HG03457 (cell line): ENCODE results near the gene GPR83.
"Not testable (repeated sequence)": the region's sequence is repeated elsewhere in the genome, so short reads cannot be mapped to it uniquely, and the experiment has no call there.

Source experiments
- ATAC-seq: cut with Tn5 transposase; IDR thresholded peaks from one replicate; pipeline ENCODE4 v1.9.1; 2021; ENCODE audit warnings: moderate number of reproducible peaks; ENCODE audit not compliant: unreplicated experiment

The GPR83 gene

DNA sequence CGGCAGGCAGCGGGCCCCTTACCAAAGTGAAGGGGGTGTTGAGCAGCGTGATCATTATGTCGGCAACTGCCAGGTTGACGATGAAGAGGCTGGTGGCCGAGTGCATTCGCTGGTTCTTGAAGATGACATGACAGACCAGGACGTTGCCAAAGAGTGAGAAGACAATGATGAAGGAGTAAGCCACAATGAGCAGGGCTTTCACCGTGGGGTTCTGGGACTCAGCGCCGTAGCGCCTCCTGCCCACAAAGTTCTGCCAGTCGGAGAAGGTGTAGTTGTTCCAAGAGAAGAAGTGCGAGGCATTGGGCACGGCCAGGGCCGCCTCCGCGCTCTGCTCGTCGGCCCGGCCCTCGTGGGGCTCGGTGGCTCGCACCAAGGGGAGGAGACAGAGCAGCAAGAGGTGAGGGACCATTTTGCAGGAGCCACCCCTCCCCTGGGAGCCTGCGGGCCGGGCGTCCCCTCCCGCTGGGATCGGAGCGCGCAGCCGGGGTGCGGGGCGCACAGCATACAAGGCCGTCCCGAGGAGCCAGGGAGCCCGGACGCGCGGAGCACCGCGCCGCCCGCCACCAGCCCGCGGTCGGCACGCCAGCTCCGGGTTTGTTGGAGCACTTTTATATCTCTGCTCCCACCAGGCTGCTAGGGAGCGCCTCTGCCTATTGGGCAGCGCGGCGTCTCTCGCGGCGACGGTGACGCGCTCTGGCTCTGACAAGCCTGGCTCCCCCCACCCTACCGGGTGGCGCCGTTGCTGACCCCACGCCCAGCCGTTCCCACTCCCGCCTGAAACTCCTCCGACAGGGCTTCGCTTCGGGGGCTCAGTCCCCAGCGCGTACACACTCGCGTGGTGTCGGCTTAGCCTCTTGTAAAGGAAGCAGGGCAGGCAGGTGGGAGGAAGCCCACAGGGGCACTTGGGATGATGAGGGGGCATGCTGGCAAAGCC, at the start of gene GPR83:
Gene GPR83, minus strand, starts transcription at position 581 of the 934 bp plus-strand sequence. Its CDS starts 172 bp downstream, at position 409.
- ATAC-seq, result no peak

DNA sequence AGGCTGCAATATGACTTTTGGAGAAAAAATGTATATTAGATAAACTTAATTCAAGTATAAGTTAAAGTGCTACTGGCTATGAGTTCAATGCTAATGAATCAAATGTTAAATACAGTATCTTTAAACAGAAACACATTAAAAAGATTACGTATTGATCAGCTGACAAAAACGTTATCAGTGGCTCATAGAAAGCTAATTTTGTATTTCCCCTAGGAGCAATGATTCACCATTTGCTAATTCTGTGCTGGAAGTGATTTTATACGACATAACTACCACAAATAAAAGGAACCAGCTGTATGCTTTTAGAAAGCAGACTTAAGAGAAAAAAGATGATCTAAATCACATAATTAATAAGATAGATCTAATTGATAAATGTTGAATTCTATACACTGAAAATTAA, 48.8 kb upstream of the GPR83 start:
- no peak for ATAC-seq

DNA sequence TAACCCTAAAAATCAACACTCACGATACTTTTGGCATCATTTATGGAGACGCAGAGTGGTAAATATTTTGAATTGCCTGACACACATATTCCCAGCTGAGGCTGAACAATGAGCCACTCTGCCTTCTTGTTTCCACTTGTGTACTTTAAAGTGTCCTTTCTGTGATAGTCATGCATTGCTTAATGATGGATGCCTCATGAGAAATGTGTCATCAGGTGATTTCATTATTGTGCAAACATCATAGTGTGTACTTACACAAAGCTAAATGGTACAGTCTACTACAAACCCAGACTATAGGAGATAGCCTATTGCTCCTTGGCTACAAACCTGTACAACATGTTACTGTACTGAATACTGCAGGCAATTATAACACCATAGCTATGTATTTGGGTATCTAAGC, 48.2 kb upstream of the GPR83 start:
- no peak for ATAC-seq

DNA sequence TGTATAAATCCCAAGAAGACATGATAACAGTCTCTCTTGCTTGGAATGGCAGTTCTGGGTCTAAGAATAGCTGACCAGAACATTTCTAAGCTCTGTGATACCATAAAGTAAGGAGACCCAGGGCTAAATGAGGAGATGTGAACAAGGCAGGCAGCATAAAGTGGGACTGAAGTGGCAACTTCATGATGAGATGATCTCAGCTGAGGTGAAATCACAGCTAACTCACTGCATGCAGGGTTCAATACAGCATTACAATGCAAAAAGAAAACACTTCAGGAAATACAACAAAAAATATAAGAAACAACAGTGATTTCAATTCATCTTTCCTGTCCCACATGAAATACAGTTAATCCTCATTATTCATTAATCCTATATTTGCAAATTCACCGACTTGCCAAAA, 47.8 kb upstream of the GPR83 start:
- ATAC-seq, result no peak

DNA sequence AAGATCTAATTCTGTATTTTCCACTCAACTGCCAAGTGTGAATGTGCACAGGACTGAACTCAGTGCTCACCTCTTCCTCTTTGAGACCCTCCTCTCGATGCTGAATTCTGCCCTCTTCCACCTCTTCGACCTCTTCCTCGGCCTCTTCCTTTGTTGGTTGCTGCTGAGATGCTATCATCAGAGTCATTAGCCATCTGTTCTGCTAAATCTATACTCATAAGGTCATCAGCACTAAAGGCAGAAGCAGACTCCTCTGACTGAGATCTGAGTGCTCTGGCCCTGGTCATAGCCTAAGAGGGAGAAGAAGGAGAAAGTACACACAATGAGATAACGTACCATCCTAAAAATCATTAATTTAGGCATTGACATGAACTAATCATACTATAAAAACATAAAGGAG, 45.9 kb upstream of the GPR83 start:
- ATAC-seq, result no peak

DNA sequence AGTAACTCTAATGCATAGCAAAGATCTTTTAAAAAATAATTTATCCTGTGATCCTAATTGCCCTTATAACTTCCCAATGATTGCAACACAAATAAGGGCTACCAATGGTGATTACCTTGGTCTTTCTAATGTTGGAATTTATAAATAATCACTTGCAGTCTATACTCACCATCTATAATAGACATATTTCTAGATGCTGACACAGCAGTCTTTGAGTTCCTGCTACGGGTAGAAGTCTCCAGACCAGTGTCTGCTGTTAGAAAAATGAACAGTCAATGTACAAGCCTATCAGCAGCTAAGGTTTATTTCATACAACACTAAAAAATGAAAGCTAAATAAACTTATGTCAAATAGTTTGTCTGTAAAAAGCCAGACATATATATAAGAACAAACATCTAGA, 44.4 kb upstream of the GPR83 start:
- ATAC-seq, result no peak

DNA sequence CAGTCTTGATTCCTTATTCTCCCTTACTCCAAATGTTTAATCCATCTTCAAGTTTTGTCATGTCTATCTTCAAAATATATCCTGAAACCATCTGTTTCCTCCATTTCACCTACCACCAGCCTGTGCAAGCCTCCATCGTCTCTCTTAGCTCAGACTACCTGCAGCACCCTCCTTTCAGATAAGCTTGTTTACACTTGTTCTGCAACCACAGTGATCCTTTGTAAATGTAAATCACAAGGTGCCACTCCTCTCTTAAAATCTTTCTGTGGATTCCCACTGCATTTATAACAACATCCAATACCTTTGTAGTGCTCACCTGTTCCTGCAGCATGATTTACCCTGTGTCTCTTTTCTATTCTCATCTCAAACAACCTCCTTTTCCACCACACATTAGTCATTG, 31.8 kb upstream of the GPR83 start:
- no peak for ATAC-seq

DNA sequence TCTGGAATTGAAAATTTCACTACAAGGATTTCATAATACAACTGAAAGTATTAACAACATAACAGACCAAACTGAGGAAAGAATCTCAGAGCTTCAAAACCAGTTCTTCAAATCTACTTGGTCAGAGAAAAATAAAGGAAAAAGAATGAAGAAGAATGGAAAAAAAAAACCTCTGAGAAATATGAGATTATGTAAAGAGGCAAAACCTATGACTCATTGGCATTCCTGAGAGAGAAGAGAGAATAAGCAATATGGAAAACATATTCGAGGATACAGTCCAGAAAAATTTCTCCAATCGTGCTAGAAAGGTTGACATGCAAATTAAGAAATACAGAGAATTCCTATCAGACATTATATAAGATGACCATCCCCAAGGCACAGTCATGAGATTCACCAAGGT, 23.4 kb upstream of the GPR83 start:
- ATAC-seq, result no peak

DNA sequence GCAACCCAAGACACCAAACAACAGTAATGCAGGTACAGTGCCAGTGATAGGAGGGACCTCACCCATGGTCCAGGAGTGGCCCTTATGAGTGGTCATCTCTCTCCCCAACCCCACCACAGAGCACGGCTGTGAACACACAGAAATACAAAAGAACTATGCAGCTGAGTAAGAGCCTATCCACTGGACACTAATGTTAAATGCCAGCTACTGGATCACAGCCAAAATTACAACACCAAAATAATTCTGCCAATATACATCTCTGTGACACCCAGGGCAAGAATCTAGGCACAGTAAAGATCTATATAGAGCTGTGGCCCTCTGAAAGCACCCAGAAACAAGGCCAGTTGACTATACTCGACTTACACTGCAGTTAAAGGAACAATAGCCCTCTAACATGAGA, 22.8 kb upstream of the GPR83 start:
- ATAC-seq, result no peak

DNA sequence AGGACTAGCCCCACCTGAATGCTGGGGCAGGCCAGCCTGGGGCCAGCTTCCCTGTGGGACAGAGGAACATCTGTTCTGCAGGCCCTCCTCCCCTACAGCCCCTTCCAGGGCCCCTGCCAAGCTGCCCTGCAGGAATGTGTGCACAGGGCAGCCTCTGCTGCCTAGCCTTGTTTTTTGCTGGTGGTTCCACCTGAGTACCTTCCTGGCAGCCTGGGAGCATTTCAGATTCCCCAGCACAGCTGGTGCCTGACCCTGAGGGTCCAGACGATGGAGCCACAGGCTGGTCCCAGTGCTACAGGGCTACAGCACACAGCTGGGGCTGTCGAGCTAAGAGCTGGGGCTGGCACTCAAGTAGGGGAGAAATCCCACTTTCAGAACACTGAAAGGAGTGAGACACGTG, 22.3 kb upstream of the GPR83 start:
- ATAC-seq, result no peak

DNA sequence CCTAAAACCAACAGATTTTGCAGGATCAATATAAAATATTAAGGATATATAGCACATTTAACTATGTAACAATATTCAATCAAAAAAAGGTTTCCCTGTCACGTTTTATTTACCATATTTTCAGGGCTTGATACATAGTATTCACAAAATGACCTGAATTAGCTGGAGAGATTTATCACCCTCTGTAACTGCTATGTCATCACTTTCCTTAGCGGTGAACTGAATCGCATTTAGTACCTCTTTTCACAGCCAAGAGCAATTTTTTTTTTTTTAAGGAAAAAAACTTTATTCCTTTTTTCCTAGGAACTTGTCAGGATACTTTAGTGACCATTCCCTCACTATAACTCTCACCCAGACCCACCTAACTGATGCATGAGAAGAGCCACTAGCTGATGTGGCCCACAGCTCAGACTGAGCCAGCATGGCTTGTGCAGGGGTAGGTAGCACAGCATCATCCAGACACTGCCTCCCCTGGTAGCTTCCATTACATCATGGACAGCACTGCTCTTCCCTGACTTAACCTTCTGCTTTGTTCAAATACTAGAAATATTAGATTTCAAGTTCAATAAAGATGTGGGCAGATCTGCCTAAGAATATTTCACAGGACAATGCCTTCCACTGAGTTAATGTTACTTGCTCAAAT, 17.0 kb upstream of the GPR83 start:
- no peak for ATAC-seq

DNA sequence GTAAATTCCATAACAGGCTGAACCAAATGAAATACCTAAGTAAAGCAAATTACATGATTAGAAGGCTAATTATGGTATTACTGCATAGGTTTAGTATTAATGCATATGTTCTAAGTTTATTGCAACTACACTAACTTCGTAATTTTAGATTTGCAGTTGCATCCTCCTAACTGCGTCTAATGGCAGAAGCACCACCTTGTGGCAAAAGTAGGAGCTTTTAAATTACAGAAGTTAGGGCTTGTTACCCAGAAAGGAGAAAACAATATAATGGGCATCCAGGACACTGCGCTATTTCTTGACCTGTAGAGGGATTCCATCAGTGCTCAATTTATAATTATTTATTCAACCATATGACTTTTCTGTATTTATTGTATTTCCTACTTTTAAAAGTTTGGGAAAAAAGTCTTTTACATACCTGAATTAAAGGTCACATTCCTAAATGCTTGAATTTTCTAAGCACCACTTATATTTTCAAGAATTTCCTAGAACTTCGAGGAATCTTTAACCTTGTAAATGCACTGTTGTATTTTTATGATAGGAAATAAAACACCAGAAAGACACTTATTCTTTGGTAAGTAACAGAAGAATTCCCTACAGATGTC, 16.3 kb upstream of the GPR83 start:
- ATAC-seq, result no peak

DNA sequence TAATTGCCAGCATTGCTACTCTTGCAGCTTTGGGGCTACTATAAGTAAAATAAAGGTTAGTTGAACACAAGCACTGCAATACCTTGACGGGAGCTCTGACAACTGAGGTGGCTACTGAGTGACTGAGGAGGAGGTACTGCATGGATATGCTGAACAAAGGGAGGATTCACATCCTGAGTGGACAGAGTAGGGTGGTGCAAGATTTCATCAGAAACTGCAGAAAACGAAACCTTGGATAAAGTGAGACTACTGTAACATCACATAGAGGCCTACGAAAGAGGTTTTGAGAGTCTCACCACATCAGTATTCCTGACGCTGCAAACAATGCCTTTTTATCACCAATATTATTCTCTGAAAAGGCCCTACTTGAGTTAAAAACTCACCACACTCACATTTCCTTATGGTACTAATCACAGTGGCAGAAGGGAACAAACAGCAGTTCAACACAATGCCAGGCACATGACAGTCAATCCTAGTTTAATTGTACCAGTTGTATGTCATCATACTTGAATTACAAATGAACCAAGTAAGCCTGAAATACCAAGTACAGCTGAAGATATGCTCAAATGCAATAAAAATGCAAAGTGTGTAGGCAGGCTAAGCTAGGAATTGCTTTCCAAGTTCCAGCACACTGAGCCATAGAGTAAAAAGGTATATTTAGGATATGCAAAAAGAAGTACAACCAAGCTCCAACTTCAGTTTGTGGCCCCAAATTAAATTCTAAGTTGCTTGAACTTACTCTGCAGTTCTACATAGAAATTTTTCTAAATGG, 4.0 kb upstream of the GPR83 start:
- no peak for ATAC-seq

DNA sequence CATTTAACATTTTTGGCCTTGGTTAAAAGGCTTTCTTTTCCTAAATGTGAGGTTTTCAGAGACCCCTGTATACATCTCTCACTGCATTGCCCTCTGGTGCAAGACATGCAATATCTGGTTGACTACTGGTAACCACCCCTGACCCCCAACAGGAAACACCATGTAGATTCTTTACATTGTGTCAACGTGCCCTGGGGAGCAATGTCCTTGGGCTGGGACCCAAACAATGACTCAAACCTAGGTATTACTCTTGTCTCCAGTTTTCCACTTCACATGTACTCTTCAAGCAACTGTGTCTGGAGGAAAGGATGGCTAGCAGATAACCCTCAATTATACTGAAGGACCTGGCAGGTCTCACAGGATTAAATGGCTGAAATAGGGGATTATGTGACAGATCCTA, 1.1 kb upstream of the GPR83 start:
- no peak for ATAC-seq

DNA sequence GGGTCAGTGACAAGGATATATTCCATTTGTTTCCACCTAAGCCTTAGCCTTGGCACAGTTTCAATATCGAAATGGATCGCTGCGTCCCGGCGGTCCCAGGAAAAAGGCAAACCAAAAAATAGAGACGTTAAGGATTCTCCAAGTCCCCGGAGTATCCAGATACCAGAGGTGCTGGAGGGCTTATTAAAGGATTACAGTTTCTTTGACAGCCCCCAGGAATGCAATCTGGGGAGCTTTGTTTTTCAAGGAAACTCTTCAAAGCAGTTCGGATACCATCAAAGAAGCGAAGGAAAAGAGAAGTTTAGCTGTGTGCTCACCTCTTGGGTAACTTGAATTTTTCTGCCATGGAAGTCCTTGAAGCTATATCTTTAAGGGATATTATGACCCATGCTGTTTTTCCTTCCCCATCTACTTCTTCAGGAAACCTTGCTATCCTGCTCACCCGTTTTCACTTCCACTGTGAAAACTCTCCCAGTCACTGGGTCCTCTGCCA, 600 bp upstream of the GPR83 start:
- ATAC-seq, result no peak

DNA sequence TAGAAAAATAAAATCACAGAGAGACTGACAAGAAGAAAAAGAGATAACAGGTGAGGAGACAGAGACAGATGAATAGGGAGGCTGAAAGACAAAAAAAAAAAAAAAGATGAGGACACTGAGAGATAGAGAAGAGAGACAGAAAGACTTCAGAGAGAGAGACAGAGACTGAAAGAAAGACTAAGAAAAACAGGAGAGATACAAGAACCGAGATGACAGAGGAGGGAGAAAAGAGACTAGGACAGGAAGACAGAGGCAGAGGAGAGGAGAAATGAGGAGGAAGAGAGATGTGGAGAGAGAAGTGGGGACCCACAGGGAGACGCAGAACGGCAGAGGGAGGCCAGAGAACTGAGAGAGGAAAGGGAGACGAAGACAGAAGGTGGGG, 771 bp downstream of the GPR83 start:
- ATAC-seq, result no peak

DNA sequence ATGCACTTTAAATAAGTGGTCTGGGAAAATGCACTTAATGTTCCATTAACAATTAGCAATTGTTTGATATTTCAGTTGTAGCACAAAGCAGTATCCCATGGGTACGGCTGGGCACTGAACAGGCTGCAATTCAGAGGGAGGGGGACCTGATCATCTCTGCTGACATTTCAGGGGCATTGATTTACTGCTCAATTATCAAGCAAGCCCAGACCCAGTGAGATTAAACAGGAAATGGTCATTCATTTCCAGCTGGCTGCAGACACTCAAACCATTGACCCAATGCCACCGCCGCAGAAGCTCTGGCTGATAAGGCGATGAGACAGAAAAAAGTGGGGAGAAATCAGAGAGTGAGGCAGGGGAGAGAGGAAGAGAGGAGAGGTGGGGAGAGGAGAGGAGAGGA, 1.2 kb downstream of the GPR83 start:
- ATAC-seq, result no peak

DNA sequence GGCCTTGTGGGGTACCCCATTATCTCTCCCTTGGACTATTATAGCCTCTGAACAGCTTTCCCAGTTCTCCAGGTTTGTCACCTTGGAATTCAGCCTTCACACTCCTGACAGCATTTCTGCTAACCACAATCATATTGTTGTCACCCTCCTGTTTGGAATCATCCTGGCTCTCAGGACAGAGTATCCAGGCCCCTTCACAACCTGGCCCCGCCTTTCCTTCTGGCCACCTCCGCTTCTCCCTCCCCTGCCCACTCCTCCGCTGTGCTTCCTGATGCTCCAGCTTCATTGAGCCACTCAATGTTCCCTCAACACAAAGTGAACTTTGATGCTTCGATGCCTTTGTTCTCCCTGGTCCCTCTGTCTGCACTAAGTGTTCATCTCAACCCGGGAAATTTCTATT, 3.1 kb downstream of the GPR83 start:
- no peak for ATAC-seq

DNA sequence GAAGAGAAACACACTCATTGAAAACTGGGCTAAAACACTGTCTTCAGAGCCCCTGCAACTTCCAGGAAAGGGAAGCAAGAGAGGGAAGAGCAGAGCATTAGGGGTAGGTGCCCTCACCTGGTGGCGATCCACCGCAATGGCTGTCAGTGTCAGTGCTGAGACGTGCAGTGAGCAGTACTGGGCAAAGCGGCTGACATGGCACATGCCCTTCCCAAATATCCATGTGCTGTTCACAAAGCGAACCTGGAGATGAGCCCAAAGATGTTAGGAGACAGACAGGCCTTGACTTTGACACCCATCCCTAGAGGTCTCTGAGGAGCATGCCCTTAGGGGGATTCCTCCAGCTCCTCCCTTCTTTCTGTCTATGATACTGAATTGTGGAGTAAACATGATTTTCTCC, 4.9 kb downstream of the GPR83 start:
- ATAC-seq, result no peak

DNA sequence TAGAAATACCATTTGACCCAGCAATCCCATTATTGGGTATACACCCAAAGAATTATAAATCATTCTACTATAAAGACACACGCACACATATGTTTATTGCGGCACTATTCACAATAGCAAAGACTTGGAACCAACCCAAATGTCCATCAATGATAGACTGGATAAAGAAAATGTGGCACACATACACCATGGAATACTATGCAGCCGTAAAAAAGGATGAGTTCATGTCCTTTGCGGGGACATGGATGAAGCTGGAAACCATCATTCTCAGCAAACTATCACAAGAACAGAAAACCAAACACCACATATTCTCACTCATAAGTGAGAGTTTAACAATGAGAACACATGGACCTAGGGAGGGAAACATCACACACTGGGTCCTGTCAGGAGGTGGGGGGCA, 9.3 kb downstream of the GPR83 start:
- not testable (repeated sequence) for ATAC-seq

DNA sequence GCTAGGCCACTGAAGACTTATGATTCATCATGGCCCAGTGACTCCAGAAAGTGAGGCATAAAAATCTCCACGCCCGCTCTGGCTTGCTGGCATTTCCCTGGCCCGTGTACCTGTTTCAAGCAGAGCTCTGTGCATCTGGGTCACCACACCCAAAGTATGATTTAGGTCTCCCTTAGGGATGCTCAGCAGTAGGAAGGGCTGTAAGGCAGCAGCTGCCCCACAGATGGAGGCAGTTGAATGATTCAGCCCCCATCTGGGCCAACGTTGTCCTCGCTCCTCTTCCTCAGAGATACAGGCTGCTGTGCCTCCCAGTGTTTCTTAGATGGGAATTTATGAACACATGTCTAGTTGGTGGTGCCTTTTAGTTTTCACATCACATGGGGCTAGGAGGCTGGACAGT, 21.6 kb downstream of the GPR83 start:
- ATAC-seq, result no peak
